ENCODE results near the gene SAG.

GRCh38 chr2:233346930-233347329 is 39.3 kb downstream of the SAG start:
- TF ChIP-seq, protein P1, sequence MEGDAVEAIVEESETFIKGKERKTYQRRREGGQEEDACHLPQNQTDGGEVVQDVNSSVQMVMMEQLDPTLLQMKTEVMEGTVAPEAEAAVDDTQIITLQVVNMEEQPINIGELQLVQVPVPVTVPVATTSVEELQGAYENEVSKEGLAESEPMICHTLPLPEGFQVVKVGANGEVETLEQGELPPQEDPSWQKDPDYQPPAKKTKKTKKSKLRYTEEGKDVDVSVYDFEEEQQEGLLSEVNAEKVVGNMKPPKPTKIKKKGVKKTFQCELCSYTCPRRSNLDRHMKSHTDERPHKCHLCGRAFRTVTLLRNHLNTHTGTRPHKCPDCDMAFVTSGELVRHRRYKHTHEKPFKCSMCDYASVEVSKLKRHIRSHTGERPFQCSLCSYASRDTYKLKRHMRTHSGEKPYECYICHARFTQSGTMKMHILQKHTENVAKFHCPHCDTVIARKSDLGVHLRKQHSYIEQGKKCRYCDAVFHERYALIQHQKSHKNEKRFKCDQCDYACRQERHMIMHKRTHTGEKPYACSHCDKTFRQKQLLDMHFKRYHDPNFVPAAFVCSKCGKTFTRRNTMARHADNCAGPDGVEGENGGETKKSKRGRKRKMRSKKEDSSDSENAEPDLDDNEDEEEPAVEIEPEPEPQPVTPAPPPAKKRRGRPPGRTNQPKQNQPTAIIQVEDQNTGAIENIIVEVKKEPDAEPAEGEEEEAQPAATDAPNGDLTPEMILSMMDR (IDR thresholded peaks at IDR 0.05), result no peak
- TF ChIP-seq ZFX (IDR thresholded peaks at IDR 0.05; ENCODE audit: borderline replicate concordance), result no peak

Data from 22Rv1 (cell line).